Skeletal muscle tissue (tissue), 4 donors: ENCODE measurements around the gene PALLD. TPM values are rescaled to one million over a fixed set of nuclear protein-coding genes. Genes with fewer than 3 reads are reported as not detected.

Source experiments
- H3K27ac ChIP-seq: one replicate; pipeline ENCODE4 v1.7.0; 2013; ENCODE audit warnings: mild to moderate bottlenecking, low read depth, low read length, inconsistent platforms
- H3K27me3 ChIP-seq, 3 donors: one replicate each; pipeline ENCODE4 v1.7.0; 2013; ENCODE audit warnings: low read length in 3 of 3; ENCODE audit not compliant: control insufficient read depth in 3 of 3, insufficient read depth in 3 of 3
- H3K36me3 ChIP-seq, 3 donors: one replicate each; pipeline ENCODE4 v1.7.0; 2013; ENCODE audit warnings: low read length in 3 of 3; ENCODE audit not compliant: control insufficient read depth in 3 of 3, insufficient read depth in 3 of 3
- H3K4me1 ChIP-seq, 3 donors: one replicate each; pipeline ENCODE4 v1.7.0; 2013; ENCODE audit warnings: low read length in 3 of 3, mild to moderate bottlenecking in 3 of 3; ENCODE audit not compliant: control insufficient read depth in 3 of 3, insufficient read depth in 3 of 3
- H3K4me3 ChIP-seq, 3 donors: one replicate each; pipeline ENCODE4 v1.7.0; 2013; ENCODE audit warnings: low read length in 3 of 3
- H3K9ac ChIP-seq, 3 donors: one replicate each; pipeline ENCODE4 v1.7.0; 2013; ENCODE audit warnings: low read length in 3 of 3, mild to moderate bottlenecking in 3 of 3, moderate library complexity in 2 of 3, low read depth in 1 of 3
- H3K9me3 ChIP-seq, 3 donors: one replicate each; pipeline ENCODE4 v1.7.0; 2013; ENCODE audit warnings: low read length in 3 of 3; ENCODE audit not compliant: control insufficient read depth in 3 of 3
- total RNA-seq: library from RNA; depleted of rRNA; stranded (reverse); fragments of >200 nt; gene quantifications from one replicate; pipeline ENCODE4 v1.2.3, GENCODE V29; 2014
- donor health status: Osteomylitis.

PALLD gene
- total RNA-seq, 1 donor from 2014 or later = 140 TPM

GRCh38 chr4:168674077-168674747 is 177.4 kb downstream of the PALLD start:
- peaks cover 0 to 4% (median 3%) of the 10 kb centered on the region in 3 donors for H3K36me3 ChIP-seq
- no peaks in the 10 kb centered on the region for H3K9me3 ChIP-seq
- H3K4me1 ChIP-seq = peaks cover 0 to 9% (median 8%) of the 10 kb centered on the region in 3 donors
- no peak overlapping the region for H3K27ac ChIP-seq
- no peak overlapping the region for H3K4me3 ChIP-seq
- H3K9ac ChIP-seq = no peak overlapping the region
- H3K27me3 ChIP-seq = no peaks in the 10 kb centered on the region

- Histone ChIP-seq H3K27ac (no peak overlapping the region), H3K4me3 (no peak overlapping the region), H3K36me3 (peaks cover 0 to 4% (median 3%) of the 10 kb centered on the region in 3 donors), H3K9me3 (no peaks in the 10 kb centered on the region), H3K9ac (no peak overlapping the region), H3K4me1 (peaks cover 0 to 9% (median 8%) of the 10 kb centered on the region in 3 donors), H3K27me3 (no peaks in the 10 kb centered on the region)
Measured at GRCh38 chr4:168674866-168675265, 178.0 kb downstream of the PALLD start.

- Histone ChIP-seq H3K4me3 (peak overlapping the region; percentile 3 to 63 (median 37)), H3K9ac (peak overlapping the region; percentile 20 to 65 (median 55)), H3K27ac (peak overlapping the region; percentile 40), H3K4me1 (peaks cover 0 to 9% (median 8%) of the 10 kb centered on the region in 3 donors), H3K9me3 (no peaks in the 10 kb centered on the region), H3K27me3 (no peaks in the 10 kb centered on the region), H3K36me3 (peaks cover 0 to 4% (median 3%) of the 10 kb centered on the region in 3 donors)
Measured at GRCh38 chr4:168677063-168677462, 180.2 kb downstream of the PALLD start.

- Histone ChIP-seq H3K4me1 (peaks cover 0 to 9% (median 8%) of the 10 kb centered on the region in 3 donors), H3K36me3 (peaks cover 0 to 4% (median 3%) of the 10 kb centered on the region in 3 donors), H3K27me3 (no peaks in the 10 kb centered on the region), H3K4me3 (no peak overlapping the region), H3K9ac (no peak overlapping the region), H3K9me3 (no peaks in the 10 kb centered on the region), H3K27ac (peak overlapping the region; percentile 40)
Measured at GRCh38 chr4:168677879-168678278, 181.0 kb downstream of the PALLD start.

- Histone ChIP-seq H3K4me3 (no peak overlapping the region), H3K9me3 (no peaks in the 10 kb centered on the region), H3K36me3 (peaks cover 2 to 3% (median 2%) of the 10 kb centered on the region in 3 donors), H3K27me3 (no peaks in the 10 kb centered on the region), H3K27ac (no peak overlapping the region), H3K4me1 (peaks cover 0 to 9% (median 8%) of the 10 kb centered on the region in 3 donors), H3K9ac (no peak overlapping the region)
Measured at GRCh38 chr4:168678751-168679366, 182.0 kb downstream of the PALLD start.

- no peaks in the 10 kb centered on the region for H3K27me3 ChIP-seq
- H3K4me3 ChIP-seq = no peak overlapping the region
- peaks cover 0 to 9% (median 8%) of the 10 kb centered on the region in 3 donors for H3K4me1 ChIP-seq
- peaks cover 2 to 6% (median 3%) of the 10 kb centered on the region in 3 donors for H3K36me3 ChIP-seq
- H3K27ac ChIP-seq = no peak overlapping the region
- H3K9me3 ChIP-seq = no peaks in the 10 kb centered on the region
- no peak overlapping the region for H3K9ac ChIP-seq
Measured at GRCh38 chr4:168679397-168679796, 182.5 kb downstream of the PALLD start.

GRCh38 chr4:168679819-168680218 is 183.0 kb downstream of the PALLD start:
- Histone ChIP-seq H3K27me3 (no peaks in the 10 kb centered on the region), H3K9me3 (no peaks in the 10 kb centered on the region), H3K4me1 (peaks cover 0 to 9% (median 8%) of the 10 kb centered on the region in 3 donors), H3K9ac (no peak overlapping the region), H3K27ac (no peak overlapping the region), H3K36me3 (peaks cover 2 to 6% (median 3%) of the 10 kb centered on the region in 3 donors), H3K4me3 (no peak overlapping the region)

- Histone ChIP-seq H3K4me3 (no peak overlapping the region), H3K9ac (no peak overlapping the region), H3K36me3 (peaks cover 3 to 6% (median 6%) of the 10 kb centered on the region in 3 donors), H3K9me3 (no peaks in the 10 kb centered on the region), H3K27ac (no peak overlapping the region), H3K27me3 (no peaks in the 10 kb centered on the region), H3K4me1 (peaks cover 0 to 2% (median under 1%) of the 10 kb centered on the region in 3 donors)
Measured at GRCh38 chr4:168682898-168683500, 186.1 kb downstream of the PALLD start.

- Histone ChIP-seq H3K27ac (no peak overlapping the region), H3K27me3 (no peaks in the 10 kb centered on the region), H3K9ac (no peak overlapping the region), H3K36me3 (peaks cover 3 to 6% (median 5%) of the 10 kb centered on the region in 3 donors), H3K9me3 (no peaks in the 10 kb centered on the region), H3K4me1 (peaks cover 0 to 6% (median 0%) of the 10 kb centered on the region in 3 donors), H3K4me3 (no peak overlapping the region)
Measured at GRCh38 chr4:168683595-168683994, 186.7 kb downstream of the PALLD start.
